ENCODE measurements around the gene CCL18.

- no peak for TF ChIP-seq NR3C1 (IDR thresholded peaks at IDR 0.05)
- TF ChIP-seq, protein P1, sequence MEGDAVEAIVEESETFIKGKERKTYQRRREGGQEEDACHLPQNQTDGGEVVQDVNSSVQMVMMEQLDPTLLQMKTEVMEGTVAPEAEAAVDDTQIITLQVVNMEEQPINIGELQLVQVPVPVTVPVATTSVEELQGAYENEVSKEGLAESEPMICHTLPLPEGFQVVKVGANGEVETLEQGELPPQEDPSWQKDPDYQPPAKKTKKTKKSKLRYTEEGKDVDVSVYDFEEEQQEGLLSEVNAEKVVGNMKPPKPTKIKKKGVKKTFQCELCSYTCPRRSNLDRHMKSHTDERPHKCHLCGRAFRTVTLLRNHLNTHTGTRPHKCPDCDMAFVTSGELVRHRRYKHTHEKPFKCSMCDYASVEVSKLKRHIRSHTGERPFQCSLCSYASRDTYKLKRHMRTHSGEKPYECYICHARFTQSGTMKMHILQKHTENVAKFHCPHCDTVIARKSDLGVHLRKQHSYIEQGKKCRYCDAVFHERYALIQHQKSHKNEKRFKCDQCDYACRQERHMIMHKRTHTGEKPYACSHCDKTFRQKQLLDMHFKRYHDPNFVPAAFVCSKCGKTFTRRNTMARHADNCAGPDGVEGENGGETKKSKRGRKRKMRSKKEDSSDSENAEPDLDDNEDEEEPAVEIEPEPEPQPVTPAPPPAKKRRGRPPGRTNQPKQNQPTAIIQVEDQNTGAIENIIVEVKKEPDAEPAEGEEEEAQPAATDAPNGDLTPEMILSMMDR (IDR thresholded peaks at IDR 0.05): no peak
- no peak for TF ChIP-seq EP300 (IDR thresholded peaks at IDR 0.05)
- TF ChIP-seq, protein P2, sequence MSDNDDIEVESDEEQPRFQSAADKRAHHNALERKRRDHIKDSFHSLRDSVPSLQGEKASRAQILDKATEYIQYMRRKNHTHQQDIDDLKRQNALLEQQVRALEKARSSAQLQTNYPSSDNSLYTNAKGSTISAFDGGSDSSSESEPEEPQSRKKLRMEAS (IDR thresholded peaks at IDR 0.05): no peak
- no peak for TF ChIP-seq RCOR1 (IDR thresholded peaks at IDR 0.05; ENCODE audit: low read depth, low read length)
- TF ChIP-seq POLR2A (IDR thresholded peaks at IDR 0.05; ENCODE audit: low read length): no peak
- TF ChIP-seq RARB (CRISPR knock-in tag; IDR thresholded peaks at IDR 0.05): no peak
These were observed 14.4 kb upstream of the CCL18 start for GRCh38 chr17:36049643-36050042.
